Measurements from ENCODE around the gene GRB10. TPM values are rescaled to one million over a fixed set of nuclear protein-coding genes. Genes with fewer than 3 reads are reported as not detected.

The GRB10 gene
- polyA plus RNA-seq, 2 of the 4 experiments (the other 2 are of a cell fraction): 23.2 to 37.0 TPM

- no peak for TF ChIP-seq HEYL (CRISPR knock-in tag; IDR thresholded peaks at IDR 0.05)
- no peak for TF ChIP-seq CHD2 (IDR thresholded peaks at IDR 0.05; ENCODE audit: low read length, partially characterized antibody)
- no peak for TF ChIP-seq EP300 (IDR thresholded peaks at IDR 0.05)
- TF ChIP-seq RCOR1 (IDR thresholded peaks at IDR 0.05; ENCODE audit: low read depth, low read length): no peak
- TF ChIP-seq MYC (IDR thresholded peaks at IDR 0.05; ENCODE audit: borderline replicate concordance, low read length): no peak
- no peak for TF ChIP-seq FOXS1 (CRISPR knock-in tag; IDR thresholded peaks at IDR 0.05)
- no peak for TF ChIP-seq BHLHE40 (IDR thresholded peaks at IDR 0.05; ENCODE audit: low read depth, low read length)
- no peak for TF ChIP-seq CBX2 (IDR thresholded peaks at IDR 0.05; ENCODE audit: borderline replicate concordance, low read depth)
- no peak for TF ChIP-seq REST (IDR thresholded peaks at IDR 0.05)
- TF ChIP-seq RNF2 (IDR thresholded peaks at IDR 0.05; ENCODE audit: borderline replicate concordance, low read depth): no peak
- no peak for TF ChIP-seq HOXB13 (CRISPR knock-in tag; IDR thresholded peaks at IDR 0.05; ENCODE audit: low read depth)
These were observed 142.4 kb downstream of the GRB10 start (continued) for GRCh38 chr7:50640256-50640655.

GRCh38 chr7:50637725-50638643 lies 144.7 kb downstream of the GRB10 start:
- H3K4me1 ChIP-seq: peaks cover 6% of the 10 kb centered on the region; the same call in 1 of the 3 replicates
- ATAC-seq: no peak
- H3K4me2 ChIP-seq: no peak overlapping the region
- POLR2A ChIA-PET: no interaction called here
- H3K27ac ChIP-seq: no peak overlapping the region
- 56% methylated on average over 3 of the region's 3 CpGs for WGBS (ENCODE audit: missing lambda C conversion rate)
- DNase-seq (ENCODE audit: low read depth in 1 of 2, low spot score in 1 of 2): no peak
- no peak overlapping the region for H3K4me3 ChIP-seq
- CTCF ChIA-PET: interaction anchor here (1.3 kb wide), 1 partner anchor 32 kb away, joined by 3 read pairs; no protein-coding TSS in a partner anchor
- H3K9me3 ChIP-seq: no peaks in the 10 kb centered on the region
- FAIRE-seq: no peak
- no peak for TF ChIP-seq CBX8 (IDR thresholded peaks at IDR 0.05)
- no peak for TF ChIP-seq NR3C1 (IDR thresholded peaks at IDR 0.05)
- TF ChIP-seq KDM1A (IDR thresholded peaks at IDR 0.05; ENCODE audit: low read depth): no peak
- no peak for TF ChIP-seq ESRRA (IDR thresholded peaks at IDR 0.05; ENCODE audit: borderline replicate concordance, low read length)
- TF ChIP-seq SMC3 (IDR thresholded peaks at IDR 0.05): no peak
- TF ChIP-seq RCOR1 (IDR thresholded peaks at IDR 0.05; ENCODE audit: low read depth, low read length): no peak
- TF ChIP-seq EP300 (IDR thresholded peaks at IDR 0.05): no peak
- TF ChIP-seq SREBF2 (IDR thresholded peaks at IDR 0.05): no peak
- no peak for TF ChIP-seq HEYL (CRISPR knock-in tag; IDR thresholded peaks at IDR 0.05)
- TF ChIP-seq EHMT2 (IDR thresholded peaks at IDR 0.05; ENCODE audit: low read depth): no peak
- TF ChIP-seq FOSL2 (IDR thresholded peaks at IDR 0.05): no peak
- no peak for TF ChIP-seq FOSL2 (CRISPR knock-in tag; IDR thresholded peaks at IDR 0.05)

GRCh38 chr7:50634378-50634777 lies 148.3 kb downstream of the GRB10 start:
- FAIRE-seq (no peak), DNase-seq (ENCODE audit: low read depth in 1 of 2, low spot score in 1 of 2) (no peak), ATAC-seq (no peak)
- POLR2A ChIA-PET: no interaction called here
- H3K4me2 ChIP-seq: no peak overlapping the region
- 79% methylated on average over 1 of the region's 1 CpG for whole genome bisulfite sequencing (ENCODE audit: missing lambda C conversion rate)
- peaks cover 6% of the 10 kb centered on the region; the same call in 1 of the 3 replicates for H3K4me1 ChIP-seq
- no peak overlapping the region for H3K27ac ChIP-seq
- no peaks in the 10 kb centered on the region for H3K9me3 ChIP-seq
- CTCF ChIA-PET: interaction anchor here (1.0 to 3.8 kb wide), 7 partner anchors 11 to 526 kb away, joined by 3 to 18 read pairs (median 10); no protein-coding TSS in a partner anchor
- no peak for TF ChIP-seq RFX5 (IDR thresholded peaks at IDR 0.05)
- no peak for TF ChIP-seq EHMT2 (IDR thresholded peaks at IDR 0.05; ENCODE audit: low read depth)
- no peak for TF ChIP-seq ESRRA (IDR thresholded peaks at IDR 0.05; ENCODE audit: borderline replicate concordance, low read length)
- TF ChIP-seq JUN (IDR thresholded peaks at IDR 0.05): no peak
- H3K4me3 ChIP-seq: no peak overlapping the region

Data from A549 (cell line).